NCI-H146 treated with DMSO at 0.1 percent for 48 hours (cell line): Measurements from ENCODE around the gene CLDN34.
A peak's percentile ranks its signal among the peaks of the same experiment; 100 is the strongest.

ENCODE experiments used
- DNase-seq: peaks from one replicate; lab custom pipeline; 2025; ENCODE audit not compliant: unreplicated experiment; lab: John Stamatoyannopoulos, UW

The CLDN34 gene, protein sequence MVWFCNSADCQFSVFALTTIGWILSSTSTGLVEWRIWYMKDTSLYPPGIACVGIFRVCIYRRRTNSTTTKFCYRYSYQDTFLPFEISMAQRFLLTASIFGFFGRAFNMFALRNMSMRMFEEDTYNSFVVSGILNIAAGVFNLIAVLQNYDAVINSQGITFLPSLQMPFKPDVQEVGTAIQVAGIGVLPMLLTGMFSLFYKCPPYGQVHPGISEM

DNA sequence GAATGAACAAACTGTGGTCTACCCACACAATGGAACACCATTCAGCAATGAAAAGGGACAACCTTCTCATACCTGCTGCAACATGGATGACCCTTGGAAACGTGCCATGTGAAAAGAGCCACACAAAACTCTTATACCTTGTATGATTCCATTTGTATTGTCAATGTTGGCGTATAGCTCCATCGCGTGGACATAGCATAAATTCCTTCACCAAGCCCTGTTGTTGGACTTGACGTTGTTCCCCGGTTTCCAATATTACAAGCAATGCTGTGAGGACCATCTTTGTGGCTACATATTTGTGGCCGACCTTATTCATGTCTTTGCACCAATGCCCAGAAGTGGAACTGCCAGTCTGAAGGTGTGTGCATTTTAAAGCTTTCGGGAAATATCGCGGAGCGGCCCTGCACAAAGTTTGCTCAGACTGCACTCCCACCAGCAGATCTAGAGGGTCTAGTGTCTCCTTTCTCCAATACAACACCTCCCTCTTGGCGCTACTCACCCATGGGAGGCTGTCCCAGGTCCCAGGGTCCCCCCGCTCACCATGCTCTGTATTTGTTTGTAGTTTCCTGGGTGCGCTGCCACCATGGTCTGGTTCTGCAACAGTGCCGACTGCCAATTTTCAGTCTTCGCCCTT is at the start of gene CLDN34:
Gene CLDN34 (plus strand): TSS at position 584 of the 634 bp plus-strand sequence. CDS start 0 bp downstream, at position 584.
- DNase-seq, result no peak

DNA sequence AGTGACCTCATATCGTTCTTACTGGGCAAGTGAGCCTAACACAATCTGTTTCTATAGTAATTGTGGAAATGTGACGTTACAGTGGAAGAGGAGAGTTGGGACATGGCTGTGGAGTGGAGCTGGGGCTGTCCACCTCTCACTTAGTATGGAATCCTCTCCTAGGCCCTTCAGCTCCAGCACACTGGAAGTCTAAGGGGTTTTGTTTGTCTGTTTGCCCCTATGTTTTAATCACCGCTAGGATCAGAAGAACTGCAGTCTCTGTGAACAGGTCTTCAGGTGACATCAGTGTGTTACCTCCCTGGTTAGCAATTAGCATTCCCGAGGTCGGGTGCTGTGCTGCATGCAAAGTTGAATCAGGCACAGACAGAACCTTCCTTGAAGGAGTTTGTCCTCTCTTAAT is 49.3 kb upstream of the CLDN34 start:
- DNase-seq, result no peak

DNA sequence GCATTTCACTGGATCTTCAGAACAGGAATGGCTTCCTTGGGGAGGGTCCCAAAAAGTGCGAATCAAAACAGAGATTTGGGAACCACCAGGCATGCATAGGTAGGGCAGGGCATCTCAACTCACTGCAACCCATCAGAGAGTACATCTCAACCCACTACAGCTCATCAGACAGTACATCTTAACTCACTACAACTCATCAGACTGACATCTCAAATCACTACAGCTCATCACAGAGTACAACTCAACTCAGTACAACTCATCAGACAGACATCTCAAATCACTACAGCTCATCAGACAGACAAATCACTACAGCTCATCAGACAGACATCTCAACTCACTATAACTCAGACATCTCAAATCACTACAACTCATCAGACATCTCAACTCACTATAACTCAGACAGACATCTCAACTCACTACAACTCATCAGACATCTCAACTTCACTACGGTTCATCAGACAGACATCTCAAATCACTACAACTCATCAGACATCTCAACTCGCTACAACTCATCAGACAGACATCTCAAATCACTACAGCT is 47.5 kb upstream of the CLDN34 start:
- no peak for DNase-seq

DNA sequence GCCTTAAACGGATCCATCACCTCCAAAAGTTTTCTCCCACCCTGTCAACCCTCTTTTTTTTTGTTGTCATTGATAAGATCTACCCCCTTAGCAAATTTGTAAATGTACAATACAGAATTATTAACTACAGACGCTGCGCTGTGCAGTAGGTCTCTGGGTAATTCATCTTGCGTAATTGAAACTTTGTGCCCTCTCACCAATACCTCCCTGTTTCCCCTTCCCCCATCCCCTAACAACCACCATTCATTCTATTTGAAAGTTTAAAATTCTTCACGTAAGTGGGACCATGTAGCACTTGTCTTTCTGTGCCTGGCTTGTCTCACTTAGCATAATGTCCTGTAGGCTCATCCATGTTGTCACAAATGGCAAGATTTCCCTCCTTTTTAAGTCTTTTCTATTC is 45.8 kb upstream of the CLDN34 start:
- no peak for DNase-seq

DNA sequence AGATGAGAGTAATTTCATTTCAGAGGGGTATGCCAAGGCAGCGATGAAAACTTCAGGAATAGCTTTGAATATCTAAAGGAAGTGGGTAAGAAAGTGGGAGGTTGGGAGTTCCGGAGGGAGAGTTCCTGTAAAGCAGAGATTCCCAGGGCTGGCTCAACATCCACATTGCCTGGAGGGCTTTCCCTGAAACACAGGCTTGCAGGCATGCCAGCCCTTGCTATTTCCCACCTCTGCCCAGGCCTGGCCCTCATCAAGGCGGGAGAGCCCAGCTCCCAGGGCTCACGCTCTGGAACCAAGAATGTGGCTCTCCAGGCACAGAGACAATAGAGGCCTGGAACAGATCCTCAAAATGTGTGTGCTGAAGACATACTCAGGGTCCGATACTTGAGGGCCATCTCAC is 43.8 kb upstream of the CLDN34 start:
- DNase-seq, result no peak

DNA sequence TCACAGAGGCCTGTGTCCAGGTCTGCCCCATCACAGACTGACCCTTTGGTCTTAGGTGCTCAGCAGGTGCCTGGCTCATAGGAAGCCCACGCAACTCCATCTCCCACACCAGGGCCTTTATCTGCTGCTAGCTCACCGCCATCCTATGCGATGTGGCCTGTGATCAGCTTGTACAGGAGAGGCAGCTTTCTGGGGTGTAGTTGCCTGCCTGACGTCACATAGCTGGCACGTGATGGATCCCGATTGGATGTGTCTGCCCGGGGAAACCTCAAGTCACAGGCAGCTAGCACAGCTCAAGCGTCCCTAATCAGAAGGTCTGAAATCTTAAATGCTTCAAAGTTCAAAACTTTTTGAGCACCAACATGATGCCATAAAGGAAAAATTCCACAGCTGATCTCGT is 41.2 kb upstream of the CLDN34 start:
- DNase-seq, result no peak

DNA sequence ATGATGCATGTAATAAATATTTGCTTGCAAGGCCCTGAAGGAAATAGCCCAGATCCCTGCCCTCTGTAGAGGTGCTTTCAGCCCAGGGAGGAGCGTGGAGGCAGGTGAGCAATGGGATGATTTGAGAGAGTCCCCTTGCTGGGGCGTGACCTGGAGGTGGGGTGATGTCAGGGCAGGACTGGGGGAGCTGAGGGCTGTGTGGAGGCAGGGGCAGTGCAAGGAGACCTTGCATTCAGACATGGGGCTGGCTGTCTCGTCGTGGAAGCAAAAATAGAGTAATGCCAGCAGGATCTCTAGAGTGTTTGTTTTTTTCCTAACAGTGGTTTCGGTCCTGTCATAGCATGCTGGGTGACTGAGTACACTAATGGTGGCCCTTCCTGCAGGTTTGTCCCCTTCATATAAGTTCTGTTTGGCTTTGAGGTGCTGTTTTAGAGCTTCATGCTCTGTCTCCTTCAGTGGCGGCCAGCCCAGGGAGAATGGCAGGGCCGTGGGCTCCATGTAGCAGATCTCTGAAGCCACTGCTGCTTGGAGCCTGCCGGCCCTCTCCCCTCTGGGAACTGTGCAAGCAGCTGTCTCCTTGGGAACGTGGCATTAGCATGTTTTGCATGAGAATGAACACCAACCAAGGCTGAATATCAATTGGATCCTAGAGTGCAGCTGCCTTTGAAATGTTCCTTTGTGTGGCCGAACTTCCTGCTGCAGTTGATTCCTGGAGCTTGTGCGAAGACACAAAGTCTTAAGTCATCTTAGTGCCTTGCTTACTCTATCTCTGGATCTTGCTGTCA is 39.3 kb upstream of the CLDN34 start:
- peak; percentile 72 for DNase-seq

DNA sequence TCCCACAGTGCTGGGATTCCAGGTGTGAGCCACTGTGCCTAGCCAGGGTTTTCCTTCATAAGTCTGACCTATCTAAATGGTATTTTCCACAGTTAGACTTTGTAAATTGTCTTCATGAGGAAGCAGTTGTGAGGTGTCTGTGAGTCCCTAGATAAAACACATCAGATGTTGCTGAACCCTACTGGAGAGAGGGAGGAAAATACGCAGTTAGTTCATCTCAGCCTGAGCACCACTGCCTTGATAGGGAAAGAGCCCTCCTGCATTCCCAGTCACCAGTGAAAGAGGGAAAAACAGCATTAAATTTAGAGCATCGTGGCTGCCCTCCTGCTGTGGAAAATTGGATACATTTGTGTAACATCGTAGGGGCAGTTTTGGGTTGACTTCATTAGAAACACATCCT is 31.7 kb upstream of the CLDN34 start:
- DNase-seq, result no peak

DNA sequence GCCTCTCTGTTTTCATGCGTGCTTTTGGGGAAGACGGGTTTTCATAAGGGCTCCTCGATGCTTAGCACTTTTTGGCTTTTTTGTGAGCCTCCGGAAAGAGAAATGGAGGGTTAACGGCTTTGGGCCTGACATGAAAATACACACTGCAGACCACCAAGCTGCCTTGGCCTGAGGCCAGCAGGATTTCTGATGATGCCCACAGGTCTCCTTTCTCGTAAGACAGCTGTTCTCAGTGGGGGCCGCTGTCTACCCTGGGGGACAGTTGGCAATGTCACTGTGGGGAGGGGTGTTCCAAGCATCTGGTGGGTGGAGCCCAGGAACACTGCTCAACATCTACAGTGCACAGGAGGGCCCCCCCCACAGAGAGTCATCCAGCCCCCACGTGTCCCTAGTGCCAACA is 29.4 kb upstream of the CLDN34 start:
- no peak for DNase-seq

DNA sequence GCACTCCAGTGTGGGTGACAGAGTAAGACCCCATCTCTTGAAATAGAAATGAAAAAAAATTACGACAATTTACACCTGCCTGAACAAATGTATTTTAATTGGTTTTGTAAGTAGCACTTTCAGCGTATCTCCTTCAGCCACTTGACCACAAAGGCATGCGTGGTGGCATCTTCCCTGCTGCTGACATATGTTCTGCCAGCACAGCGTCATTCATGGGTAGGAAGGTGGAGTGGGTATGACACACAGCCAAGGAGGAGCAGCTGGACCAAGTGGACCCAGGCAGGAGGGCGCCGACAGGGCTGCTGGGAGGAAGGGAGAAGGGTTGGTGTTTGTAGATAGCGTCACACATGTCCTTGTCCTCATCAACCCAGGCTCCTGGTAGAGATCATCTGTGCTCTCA is 28.6 kb upstream of the CLDN34 start:
- DNase-seq, result no peak

DNA sequence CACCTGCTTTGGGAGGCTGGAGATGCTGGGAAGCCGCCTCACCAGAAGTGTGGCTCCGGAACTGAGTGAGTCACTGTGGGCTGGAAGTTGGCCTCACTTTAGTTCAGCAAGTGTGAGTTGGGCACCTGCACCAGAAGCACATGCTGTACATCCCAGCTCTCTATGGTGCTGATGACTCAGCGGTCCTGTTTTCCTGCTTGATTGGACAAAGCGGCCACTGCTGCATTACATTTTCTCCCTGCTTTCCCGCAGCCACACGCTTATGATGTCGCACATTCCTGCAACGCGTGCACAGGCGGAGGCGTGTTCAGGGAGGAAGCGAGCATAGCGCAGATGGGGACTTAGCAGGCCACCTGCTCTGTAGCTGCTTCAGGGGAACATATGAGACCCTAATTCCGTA is 26.7 kb upstream of the CLDN34 start:
- DNase-seq, result no peak

DNA sequence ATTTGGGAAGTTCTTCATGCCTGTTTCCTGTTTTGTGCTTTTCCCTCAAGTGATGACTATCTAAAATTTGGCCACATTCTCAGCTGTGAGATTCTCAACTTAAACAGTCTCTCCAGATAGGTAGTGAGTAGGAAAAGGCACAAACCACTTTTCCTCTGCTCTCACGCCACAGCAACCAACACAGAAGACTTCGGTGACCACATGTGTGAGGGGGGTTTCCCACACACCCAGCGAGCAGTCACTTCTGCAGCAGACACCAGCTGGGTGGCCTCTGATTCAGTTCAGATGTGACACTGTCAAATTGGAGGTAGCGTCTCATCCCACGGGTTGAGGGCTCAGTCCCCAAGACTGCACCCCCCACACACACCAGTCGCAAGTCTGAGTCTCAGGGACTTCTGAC is 25.1 kb upstream of the CLDN34 start:
- DNase-seq, result no peak

DNA sequence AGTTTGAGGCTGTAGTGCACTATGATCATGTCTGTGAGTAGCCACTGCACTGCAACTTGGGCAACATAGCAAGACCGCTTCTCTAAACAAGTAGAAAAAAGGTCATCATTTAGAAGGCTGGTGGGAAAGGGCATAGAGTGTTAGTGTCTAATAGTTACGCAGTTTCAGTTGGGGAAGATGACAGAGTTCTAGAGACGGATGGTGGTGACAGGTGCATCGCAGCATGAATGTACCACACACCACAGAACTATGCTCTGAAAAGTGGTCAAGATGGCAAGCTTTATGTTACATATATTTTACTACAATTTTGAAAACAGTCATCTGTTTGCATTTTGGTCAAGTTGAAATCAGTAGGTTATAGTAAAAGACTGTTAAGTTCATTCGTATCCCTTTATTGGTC is 23.7 kb upstream of the CLDN34 start:
- DNase-seq, result no peak

DNA sequence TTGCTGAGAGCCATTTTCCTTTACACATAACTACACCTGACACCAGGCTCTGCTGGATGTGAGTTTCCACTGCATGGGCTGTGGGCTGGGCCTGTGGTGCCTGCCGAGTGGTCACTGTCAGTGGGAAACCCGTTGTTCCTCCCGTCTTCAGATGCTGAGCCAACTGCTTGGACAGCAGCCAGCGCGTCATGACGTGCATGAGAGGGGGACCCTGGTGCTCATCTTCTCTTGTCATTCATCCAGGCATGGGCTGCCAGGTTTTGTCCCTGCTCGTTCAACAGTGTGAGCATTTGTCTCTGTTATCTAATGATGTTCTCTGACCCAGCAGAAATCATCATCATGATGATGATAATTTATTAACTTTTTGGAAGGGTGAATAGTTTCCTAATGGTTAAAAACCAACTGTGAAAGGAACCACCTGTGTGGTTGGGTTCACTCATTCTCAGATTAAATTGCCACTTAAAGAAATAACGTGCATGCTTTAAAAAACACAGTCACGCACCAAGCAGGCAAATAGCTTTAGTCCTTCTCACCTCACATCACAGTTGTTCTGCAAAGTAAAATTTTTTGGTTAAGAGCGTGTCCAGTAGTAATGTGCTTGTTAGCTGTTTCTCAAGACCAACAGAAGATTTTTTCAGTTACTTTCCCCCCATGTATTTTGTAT is 19.9 kb upstream of the CLDN34 start:
- no peak for DNase-seq

DNA sequence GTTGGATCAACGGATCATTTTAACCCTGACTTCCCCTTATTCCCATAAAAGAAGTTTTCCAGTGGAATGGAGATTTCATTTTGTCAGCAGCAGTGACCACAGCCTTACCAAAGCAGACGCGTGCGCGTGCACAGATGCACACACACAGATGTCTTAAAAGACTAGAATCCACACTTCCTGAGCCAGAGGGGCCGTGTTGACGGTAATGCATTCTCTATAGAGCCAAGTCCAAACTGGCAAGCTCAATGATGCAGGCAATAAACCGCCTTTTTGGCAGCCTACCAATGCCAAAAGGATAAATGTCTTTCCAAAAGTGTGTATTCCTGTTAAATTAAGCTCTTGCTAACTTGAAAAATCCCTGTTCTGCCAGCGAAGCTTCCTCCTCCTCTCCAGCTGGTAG is 18.8 kb upstream of the CLDN34 start:
- no peak for DNase-seq

DNA sequence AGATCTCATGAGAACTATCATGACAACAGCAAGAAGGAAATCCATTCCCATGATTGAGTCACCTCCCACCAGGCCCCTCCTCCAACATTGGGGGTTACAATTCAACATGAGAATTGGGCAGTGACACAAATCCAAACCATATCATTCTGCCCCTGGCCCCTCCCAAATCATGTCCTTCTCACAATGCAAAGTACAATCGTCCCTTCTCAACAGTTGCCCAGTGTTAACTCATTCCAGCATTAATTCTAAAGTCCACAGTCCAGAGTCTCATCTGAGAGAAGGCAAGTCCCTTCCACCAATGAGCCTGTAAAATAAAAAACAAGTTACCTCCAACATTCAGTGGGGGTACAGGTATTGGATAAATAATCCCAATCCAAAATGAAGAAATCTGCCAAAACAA is 14.9 kb upstream of the CLDN34 start:
- no peak for DNase-seq

DNA sequence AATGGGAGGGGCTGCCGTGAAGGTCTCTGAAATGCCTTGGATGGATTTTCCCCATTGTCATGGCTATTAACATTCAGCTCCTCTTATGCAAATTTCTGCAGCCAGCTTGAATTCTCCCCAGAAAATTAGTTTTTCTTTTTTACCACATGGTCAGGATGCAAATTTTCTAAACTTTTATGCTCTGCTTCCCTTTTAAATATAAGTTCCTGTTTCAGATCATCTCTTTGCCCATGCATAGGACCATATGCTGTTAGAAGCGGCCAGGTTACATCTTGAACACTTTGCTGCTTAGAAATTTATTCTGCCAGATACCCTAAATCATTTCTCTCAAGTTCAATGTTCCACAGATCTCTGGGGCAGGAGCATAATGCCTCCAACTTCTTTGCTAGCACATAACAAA is 13.8 kb upstream of the CLDN34 start:
- DNase-seq, result no peak

DNA sequence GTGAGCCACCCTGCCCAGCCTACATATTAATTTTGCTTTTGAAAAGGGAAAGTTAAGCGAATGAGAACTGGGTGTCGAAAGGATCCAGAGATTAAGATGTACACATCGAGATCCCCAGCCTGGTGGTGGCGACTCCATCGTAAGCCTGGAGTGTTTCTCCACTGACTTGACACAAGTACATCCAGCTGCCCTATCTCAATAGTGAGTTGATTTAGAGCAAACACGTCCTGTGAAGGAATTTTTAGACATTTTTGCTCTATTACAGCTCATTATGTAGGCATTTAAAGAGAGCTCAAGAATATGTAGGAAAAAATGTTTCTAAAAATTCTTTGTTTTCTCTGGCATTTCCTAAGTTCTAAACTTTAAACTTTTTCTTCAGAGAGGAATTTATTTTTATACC is 11.7 kb upstream of the CLDN34 start:
- DNase-seq, result no peak

DNA sequence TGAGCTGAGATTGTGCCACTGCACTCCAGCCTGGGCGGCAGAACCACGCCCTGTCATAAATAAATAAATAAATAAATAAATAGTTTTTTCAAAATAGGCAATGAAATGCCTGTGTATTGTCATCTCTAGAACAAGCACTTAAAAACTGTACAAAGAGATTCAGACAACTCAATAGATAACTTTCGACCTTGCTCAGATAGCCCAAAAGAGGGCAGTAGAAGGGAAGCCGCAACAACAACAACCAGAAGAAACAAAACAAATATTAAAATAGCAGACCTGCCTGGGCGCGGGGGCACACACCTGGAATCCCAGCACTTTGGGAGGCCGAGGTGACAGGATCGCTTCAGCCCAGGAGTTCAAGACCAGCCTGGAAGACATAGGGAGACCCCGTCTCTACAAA is 9.4 kb upstream of the CLDN34 start:
- no peak for DNase-seq

DNA sequence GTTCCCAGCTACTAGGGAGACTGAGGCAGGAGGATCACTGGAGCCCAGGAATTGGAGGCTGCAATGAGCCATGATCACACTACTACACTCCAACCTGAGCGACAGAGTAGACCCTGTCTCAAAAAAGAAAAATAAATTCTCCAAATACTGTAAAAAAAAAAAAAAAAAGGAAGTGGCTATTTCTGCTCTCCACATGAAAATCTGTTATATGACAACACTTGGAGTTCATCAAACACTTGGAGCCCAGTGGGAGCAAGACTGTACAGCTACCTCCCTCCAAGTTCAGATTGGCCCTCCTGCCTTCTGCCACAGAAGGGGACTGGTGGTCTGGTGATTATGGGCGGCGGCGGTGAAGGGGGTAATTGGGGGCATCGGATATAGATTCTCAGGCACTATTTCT is 9.0 kb upstream of the CLDN34 start:
- DNase-seq, result no peak

DNA sequence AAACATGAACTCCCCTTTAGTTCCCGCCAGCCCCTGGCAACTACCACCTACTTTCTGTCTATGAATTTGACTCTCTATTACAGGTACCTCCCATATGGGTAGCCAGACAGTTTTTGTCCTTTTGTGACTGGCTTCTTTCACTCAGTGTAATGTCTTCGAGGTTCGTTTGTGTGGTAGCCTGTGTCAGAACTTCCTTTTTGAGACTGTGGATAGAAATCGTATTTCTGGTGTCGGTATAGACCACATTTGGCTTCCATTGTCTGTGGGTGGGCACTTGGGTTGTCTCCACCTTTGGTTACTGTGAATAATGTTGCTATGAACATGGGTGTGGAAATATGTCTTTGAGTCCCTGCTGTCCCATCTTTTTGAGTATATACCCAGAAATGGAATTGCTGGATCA is 5.4 kb upstream of the CLDN34 start:
- DNase-seq, result no peak

DNA sequence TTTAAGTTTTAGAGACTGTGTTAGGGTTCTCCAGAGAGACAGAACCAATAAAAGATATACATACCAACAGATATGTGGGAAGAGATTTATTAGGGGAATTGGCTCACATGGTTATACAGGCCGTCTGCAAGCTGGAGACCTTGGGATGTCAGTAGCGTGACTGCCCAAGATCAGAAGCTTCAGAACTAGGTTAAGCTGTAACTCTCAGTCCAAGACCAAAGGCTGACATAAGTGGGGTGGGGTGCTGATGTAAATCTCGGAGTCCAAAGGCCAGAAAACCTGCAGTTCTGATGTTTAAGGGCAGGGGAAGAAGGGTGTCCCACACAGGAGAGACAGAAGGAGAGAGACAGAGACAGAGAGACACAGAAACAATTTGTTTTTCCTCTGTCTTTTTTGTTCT is 10.5 kb downstream of the CLDN34 start:
- DNase-seq, result no peak
